ENCODE results near the gene NT5DC3. TPM values are rescaled to one million over a fixed set of nuclear protein-coding genes. Genes with fewer than 3 reads are reported as not detected.
"Not testable (repeated sequence)": the region's sequence is repeated elsewhere in the genome, so short reads cannot be mapped to it uniquely, and the experiment has no call there.

The NT5DC3 gene
- polyA plus RNA-seq, 3 donors: 0.27 to 4.8 (median 0.93) TPM

GRCh38 chr12:103836345-103836744, 4.7 kb downstream of the NT5DC3 start:
- Mint-ChIP-seq H3K4me3 (no peak overlapping the region), H3K27ac (peak overlapping the region in 1 of 7 donors; percentile 2), H3K27me3 (ENCODE audit: low read depth in 3 of 3) (peaks cover 0 to 7% (median 2%) of the 10 kb centered on the region in 3 donors), H3K9me3 (peaks cover 0 to 4% (median 0%) of the 10 kb centered on the region in 7 donors), H3K4me1 (peaks cover 49% of the 10 kb centered on the region), H3K36me3 (peaks cover 0 to 12% of the 10 kb centered on the region in 2 donors)
- H3K9me3 ChIP-seq (replicated peaks in 1 of 2; ENCODE audit: control insufficient read depth in 1 of 2, insufficient read depth in 1 of 2, low read length in 2 of 2): no peaks in the 10 kb centered on the region
- DNase-seq: no peak
- H3K79me2 ChIP-seq (ENCODE audit: insufficient read depth, low read length): peaks cover 83% of the 10 kb centered on the region
- H3K9ac ChIP-seq (ENCODE audit: insufficient read depth, low read length, poor library complexity, severe bottlenecking): no peak overlapping the region
- H3K4me2 ChIP-seq (replicated peaks; ENCODE audit: extremely low read depth, low read length, poor library complexity, severe bottlenecking): no peak overlapping the region
- peaks cover 6% of the 10 kb centered on the region for H4K20me1 ChIP-seq (ENCODE audit: insufficient read depth, low read length)
- H3K4me1 ChIP-seq (ENCODE audit: control insufficient read depth in 1 of 2, insufficient read depth in 2 of 2, low read length in 2 of 2): peaks cover 39 to 53% of the 10 kb centered on the region in 2 donors
- no peak overlapping the region for H2AFZ ChIP-seq (ENCODE audit: insufficient read depth, low read depth, low read length, poor library complexity, severe bottlenecking)
- no peak for TF ChIP-seq CTCF (IDR thresholded peaks at IDR 0.05)
- 100% methylated on average over 3 of the region's 5 CpGs for WGBS (ENCODE audit: insufficient coverage)
- no peak overlapping the region for H3K27ac ChIP-seq (ENCODE audit: low read depth in 1 of 2, low read length in 2 of 2)
- intact Hi-C loops (cut with micrococcal nuclease): no loop called here
- H3K36me3 ChIP-seq (replicated peaks in 1 of 2; ENCODE audit: control insufficient read depth in 1 of 2, insufficient read depth in 2 of 2, low read length in 2 of 2): no peaks in the 10 kb centered on the region
- H3K27me3 ChIP-seq (ENCODE audit: control insufficient read depth in 2 of 2, insufficient read depth in 2 of 2, low read length in 2 of 2): no peaks in the 10 kb centered on the region
- no peak overlapping the region for H3K4me3 ChIP-seq (replicated peaks in 1 of 3; ENCODE audit: low read depth in 2 of 3, low read length in 3 of 3)

DNA sequence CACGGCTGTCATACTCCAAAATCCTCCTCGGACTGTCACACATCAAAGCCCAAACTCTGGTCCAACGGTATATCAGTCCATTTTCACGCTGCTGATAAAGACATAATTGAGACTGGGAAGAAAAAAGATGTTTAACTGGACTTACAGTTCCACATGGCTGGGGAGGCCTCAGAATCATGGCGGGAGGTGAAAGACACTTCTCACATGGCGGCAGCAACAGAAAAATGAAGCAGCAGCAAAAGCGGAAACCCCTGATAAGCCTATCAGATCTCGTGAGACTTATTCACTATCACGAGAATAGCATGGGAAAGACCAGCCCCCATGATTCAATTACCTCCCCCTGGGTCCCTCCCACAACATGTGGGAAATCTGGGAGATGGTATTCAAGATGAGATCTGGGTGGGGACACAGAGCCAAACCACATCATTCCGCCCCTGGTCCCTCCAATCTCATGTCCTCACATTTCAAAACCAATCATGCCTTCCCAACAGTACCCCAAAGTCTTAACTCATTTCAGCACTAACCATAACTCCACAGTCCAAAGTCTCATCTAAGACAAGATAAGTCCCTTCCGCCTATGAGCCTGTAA, 5.2 kb downstream of the NT5DC3 start:
- H3K36me3 ChIP-seq (replicated peaks in 1 of 2; ENCODE audit: control insufficient read depth in 1 of 2, insufficient read depth in 2 of 2, low read length in 2 of 2); H3K9me3 ChIP-seq (replicated peaks in 1 of 2; ENCODE audit: control insufficient read depth in 1 of 2, insufficient read depth in 1 of 2, low read length in 2 of 2); DNase-seq; H3K9me3 Mint-ChIP-seq; H4K20me1 ChIP-seq (ENCODE audit: insufficient read depth, low read length); H3K27me3 Mint-ChIP-seq (ENCODE audit: low read depth in 3 of 3); intact Hi-C loops (cut with micrococcal nuclease); H3K4me3 Mint-ChIP-seq; H3K4me2 ChIP-seq (replicated peaks; ENCODE audit: extremely low read depth, low read length, poor library complexity, severe bottlenecking); H3K4me3 ChIP-seq (replicated peaks in 1 of 3; ENCODE audit: low read depth in 2 of 3, low read length in 3 of 3); H2AFZ ChIP-seq (ENCODE audit: insufficient read depth, low read depth, low read length, poor library complexity, severe bottlenecking); H3K9ac ChIP-seq (ENCODE audit: insufficient read depth, low read length, poor library complexity, severe bottlenecking); H3K27me3 ChIP-seq (ENCODE audit: control insufficient read depth in 2 of 2, insufficient read depth in 2 of 2, low read length in 2 of 2); H3K27ac ChIP-seq (ENCODE audit: low read depth in 1 of 2, low read length in 2 of 2): not testable (repeated sequence)
- 100% methylated on average over 1 of the region's 11 CpGs for WGBS (ENCODE audit: insufficient coverage)
- Histone ChIP-seq H3K79me2 (ENCODE audit: insufficient read depth, low read length) (peaks cover 88% of the 10 kb centered on the region), H3K4me1 (ENCODE audit: control insufficient read depth in 1 of 2, insufficient read depth in 2 of 2, low read length in 2 of 2) (peaks cover 44 to 57% of the 10 kb centered on the region in 2 donors)
- H3K4me1 Mint-ChIP-seq: peaks cover 54% of the 10 kb centered on the region
- peaks cover 0 to 12% of the 10 kb centered on the region in 2 donors for H3K36me3 Mint-ChIP-seq
- H3K27ac Mint-ChIP-seq: peak overlapping the region in 2 of 7 donors; percentile 2 to 42
